GM15510 (cell line): ENCODE results near the gene FILIP1L.

Experiments used
- POLR2A ChIP-seq: IDR thresholded peaks from 3 replicates; pipeline ENCODE4 v1.6.1; 2011; ENCODE audit warnings: borderline replicate concordance; ENCODE audit not compliant: insufficient read length; ENCODE audit errors: extremely low read depth

FILIP1L gene

GRCh38 chr3:100108464-100109079 lies 5.7 kb downstream of the FILIP1L start:
- TF ChIP-seq POLR2A, result no peak

GRCh38 chr3:100107221-100107814 lies 7.0 kb downstream of the FILIP1L start:
- TF ChIP-seq POLR2A, result no peak

- no peak for TF ChIP-seq POLR2A
Observed at GRCh38 chr3:100106531-100107141, 7.7 kb downstream of the FILIP1L start.

DNA sequence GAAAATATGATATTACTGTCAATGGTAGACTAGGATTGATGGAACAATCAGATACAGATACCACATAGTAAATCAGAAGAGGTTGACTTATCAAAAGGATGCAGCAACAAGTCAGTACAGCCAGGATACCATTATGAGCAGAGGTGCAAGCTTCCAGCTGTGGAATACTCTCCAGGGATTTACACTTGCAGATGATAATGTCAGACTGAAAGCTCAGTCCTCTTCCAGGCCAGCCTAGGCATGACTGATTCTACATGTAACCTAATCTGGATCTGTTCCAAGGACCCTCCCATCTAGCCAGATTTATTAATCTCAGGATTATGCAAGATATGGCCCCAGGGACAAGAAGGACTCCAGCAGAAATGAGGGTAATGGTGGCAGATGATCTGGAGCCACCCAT lies 8.2 kb downstream of the FILIP1L start:
- TF ChIP-seq POLR2A, result no peak

DNA sequence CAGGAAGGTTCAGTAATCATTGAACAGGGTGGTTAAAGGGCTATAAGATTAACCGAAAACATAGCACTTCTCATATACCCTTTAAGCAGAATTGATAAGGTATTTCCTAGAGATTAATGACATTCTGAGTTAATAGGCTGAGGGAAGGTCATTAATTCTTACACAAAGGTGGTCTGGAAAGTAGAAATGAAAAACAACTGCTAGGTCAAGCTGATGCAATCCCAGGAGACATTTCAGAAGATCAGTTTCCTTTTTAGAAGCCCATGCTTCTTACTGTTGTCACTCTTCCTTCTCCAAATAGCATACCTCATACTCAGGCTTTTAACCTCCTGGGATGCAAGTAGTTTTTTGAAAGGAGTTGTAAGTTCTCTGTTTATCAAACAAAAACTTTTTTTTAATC lies 8.8 kb downstream of the FILIP1L start:
- no peak for TF ChIP-seq POLR2A

DNA sequence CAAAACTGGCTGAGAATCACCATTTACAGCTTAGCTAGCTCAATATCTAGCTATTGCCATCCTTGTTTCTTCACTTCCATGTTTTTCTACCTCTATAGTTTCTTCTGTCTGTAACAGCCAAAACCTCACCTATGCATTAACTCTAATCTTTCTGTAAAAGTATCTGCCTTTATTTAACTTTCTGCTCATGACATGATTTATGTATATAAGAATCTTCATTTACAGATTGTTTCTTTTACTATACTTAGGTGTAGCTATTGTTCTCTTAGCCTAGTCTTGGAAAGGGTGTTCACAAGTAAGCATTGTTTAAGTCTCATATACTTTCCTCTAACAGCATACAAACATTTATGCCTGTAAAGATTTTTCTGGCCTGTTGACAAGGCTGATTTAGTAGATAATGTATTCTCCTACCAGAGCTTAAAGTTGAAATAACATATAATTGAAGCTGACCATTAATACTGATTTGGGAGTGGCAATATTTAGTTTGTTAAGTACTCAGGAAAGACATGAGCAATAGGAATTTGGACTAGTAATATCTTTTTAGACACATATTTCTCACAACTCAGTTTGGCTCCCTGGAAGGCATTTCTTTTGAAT lies 9.4 kb downstream of the FILIP1L start:
- TF ChIP-seq POLR2A, result no peak

- TF ChIP-seq POLR2A, result no peak
Observed at GRCh38 chr3:100104442-100104798, 9.9 kb downstream of the FILIP1L start.

DNA sequence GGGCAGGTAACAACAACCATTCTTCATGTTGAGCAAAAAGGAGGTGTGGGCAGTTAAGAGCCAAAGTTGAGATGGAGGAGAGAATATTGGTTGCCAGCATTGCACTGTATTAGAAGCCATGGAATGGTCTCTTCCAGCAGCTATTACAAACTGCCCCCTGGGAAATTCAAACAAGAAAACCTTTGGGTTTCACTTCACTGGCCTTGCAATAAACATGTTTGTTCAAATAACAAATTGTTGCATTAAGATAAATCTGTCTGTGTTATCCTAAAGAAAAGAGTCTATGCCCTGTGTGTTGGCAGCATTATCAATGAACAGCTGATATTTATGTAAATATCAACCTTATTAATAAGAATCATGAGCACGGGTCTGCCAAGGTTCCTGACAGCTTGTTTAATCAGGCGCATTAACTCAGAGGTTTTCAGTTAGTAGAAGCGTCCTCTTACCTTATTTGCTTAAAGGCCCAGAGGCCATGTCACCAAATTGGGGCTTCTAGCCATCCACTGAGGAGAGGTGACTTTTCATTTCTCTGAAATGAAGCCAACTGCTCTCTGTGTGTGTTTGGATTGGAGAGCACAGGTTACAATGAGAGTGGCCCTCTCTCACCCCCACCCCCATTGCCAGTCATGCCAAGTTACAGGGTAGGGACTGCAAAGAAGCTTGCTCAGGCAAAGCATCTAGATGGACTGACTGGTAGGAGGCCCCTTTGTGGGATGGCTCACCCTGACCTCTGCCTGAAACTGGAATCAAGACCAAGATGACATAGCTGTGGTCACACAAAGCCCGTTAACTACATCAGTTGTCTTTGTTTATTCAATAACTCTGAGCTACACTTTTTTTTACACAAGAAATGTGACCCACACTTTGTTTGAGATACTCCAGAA lies 10.5 kb downstream of the FILIP1L start:
- no peak for TF ChIP-seq POLR2A

DNA sequence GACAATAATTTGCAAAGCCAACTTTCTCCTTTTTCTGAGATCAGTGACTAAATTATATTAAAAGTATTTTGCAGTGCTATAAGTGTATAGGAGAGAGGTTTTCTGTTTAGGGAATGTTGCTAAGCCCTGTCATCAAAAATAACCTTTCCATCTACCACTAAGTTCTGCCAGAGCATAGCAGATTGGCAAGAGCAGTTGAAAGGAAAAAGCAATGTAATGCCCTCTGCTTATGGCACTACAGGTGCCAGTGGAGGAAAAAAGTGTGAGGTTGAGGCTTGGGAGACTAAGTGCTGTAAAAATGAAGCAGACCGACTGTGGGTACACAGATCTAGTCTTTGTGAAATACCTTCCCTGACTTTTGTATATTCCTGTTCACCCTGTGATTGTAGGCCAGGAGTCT lies 11.5 kb downstream of the FILIP1L start:
- TF ChIP-seq POLR2A, result no peak

DNA sequence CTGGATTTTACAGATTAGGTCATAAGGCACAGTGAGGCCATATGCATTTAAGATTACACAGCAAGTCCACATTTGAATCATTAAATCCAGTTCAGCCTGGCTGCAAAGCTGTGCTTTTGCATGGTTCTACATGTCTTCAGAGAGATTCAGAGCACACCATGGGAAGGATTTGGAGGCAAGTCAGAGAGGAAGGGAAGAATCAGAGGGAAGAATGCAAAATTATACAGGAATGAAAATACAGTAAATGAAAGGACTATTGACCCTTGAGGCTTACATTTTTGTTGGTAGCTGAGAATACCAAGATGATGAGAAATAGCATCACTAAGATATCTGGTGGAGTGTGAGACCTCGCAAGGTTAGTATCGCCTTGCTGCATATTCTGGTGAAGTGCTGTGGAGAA lies 13.9 kb downstream of the FILIP1L start:
- TF ChIP-seq POLR2A, result no peak

DNA sequence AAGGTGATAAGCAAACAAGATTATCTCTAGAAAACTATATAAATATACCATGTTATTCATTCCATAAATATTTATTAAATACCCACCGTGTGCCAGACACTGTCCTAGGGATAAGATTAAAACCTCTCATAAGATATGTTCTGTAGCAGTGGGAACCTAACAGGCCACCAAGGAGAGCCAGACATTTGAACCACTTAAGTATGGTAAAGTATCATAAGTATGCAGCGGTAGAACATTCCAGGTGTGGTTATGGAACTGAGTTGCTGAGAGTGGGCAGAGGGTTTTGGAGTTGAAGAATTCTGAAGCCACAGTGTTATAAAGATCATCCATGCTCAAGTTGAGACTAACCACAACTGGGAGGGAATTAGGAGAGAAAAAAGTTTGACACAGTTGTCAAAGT lies 14.7 kb downstream of the FILIP1L start:
- no peak for TF ChIP-seq POLR2A

GRCh38 chr3:100098784-100099070 lies 15.6 kb downstream of the FILIP1L start:
- TF ChIP-seq POLR2A, result no peak

GRCh38 chr3:100097919-100098783 lies 16.1 kb downstream of the FILIP1L start:
- no peak for TF ChIP-seq POLR2A

- TF ChIP-seq POLR2A, result no peak
Observed at GRCh38 chr3:100096866-100097265, 17.4 kb downstream of the FILIP1L start.
